Suprapubic skin (tissue), 4 donors: ENCODE measurements around the gene USO1. TPM values are rescaled to one million over a fixed set of nuclear protein-coding genes. Genes with fewer than 3 reads are reported as not detected.

ENCODE experiments used
- DNase-seq, 2 donors: peaks; one replicate each; pipeline ENCODE4 v3.0.0-alpha.2; 2019; ENCODE audit warnings: low spot score in 2 of 2
- H3K27ac ChIP-seq: fragments of 200-600 bp; sonication (generic); one replicate; pipeline ENCODE4 v1.5.1; 2019
- H3K27me3 ChIP-seq: fragments of 200-600 bp; sonication (generic); one replicate; pipeline ENCODE4 v1.5.1; 2019
- H3K36me3 ChIP-seq: fragments of 200-600 bp; sonication (generic); one replicate; pipeline ENCODE4 v1.5.1; 2019
- H3K4me1 ChIP-seq: fragments of 200-600 bp; sonication (generic); one replicate; pipeline ENCODE4 v1.5.1; 2019
- H3K4me3 ChIP-seq: fragments of 200-600 bp; sonication (generic); one replicate; pipeline ENCODE4 v1.5.1; 2019; ENCODE audit warnings: mild to moderate bottlenecking
- H3K9me3 ChIP-seq: fragments of 200-600 bp; sonication (generic); one replicate; pipeline ENCODE4 v1.5.1; 2019
- EP300 ChIP-seq: sonication (generic); formaldehyde crosslinking; IDR thresholded peaks from one replicate; pipeline ENCODE4 v1.6.1; 2017; ENCODE audit warnings: antibody characterized with exemption
- POLR2A ChIP-seq, 2 donors: fragments of 450-650 bp; IDR thresholded peaks; one replicate each; pipeline ENCODE4 v1.6.1; 2017; ENCODE audit warnings: antibody characterized with exemption in 2 of 2, mild to moderate bottlenecking in 2 of 2, moderate library complexity in 2 of 2
- POLR2AphosphoS5 ChIP-seq, 3 donors: sonication (generic); formaldehyde crosslinking; IDR thresholded peaks; one replicate each; pipeline ENCODE4 v1.6.1; 2017; ENCODE audit warnings: antibody characterized with exemption in 3 of 3
- WGBS: methylation state at CpG from one replicate; pipeline ENCODE4 v1.1.5; 2018; 5-methylcytosine and 5-hydroxymethylcytosine counted together
- total RNA-seq, 4 donors: library from RNA; depleted of rRNA; stranded (reverse); fragments of >200 nt; gene quantifications; one replicate each; pipeline ENCODE4 v1.1.0, GENCODE V29; 2016
- TF ChIP-seq, protein P1 (sequence below), 2 donors: fragments of 200-600 bp in 1 of 2; fragments of 450-650 bp in 1 of 2; sonication (generic) in 1 of 2; IDR thresholded peaks; one replicate each; pipeline ENCODE4 v1.5.1; 2016 to 2019; ENCODE audit warnings: antibody characterized with exemption in 2 of 2, mild to moderate bottlenecking in 1 of 2, moderate library complexity in 1 of 2

USO1 gene
- total RNA-seq, 4 donors from 2014 or later: 46.8 to 61.1 (median 55.2) TPM

DNA sequence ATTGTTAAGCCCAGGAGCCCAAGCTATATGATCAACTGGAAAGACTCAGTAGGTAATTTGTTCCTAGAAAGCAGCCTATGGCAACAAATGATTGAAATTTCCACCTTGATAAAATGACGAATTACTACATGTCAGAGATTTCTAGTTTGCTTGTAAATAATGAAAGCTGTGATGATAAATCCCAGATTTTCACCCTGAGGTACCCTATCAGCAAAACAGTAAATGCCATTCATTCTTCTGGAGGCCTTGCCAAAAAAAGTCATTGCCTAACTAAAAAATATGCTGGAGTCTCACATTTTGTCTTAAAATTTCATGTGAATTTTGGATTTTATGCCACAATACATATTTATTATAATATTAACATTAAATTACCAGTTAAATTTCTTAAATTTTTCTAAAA is 106.5 kb downstream of the USO1 start:
- 59% methylated on average over 1 of the region's 1 CpG for WGBS
- TF ChIP-seq, protein P1, sequence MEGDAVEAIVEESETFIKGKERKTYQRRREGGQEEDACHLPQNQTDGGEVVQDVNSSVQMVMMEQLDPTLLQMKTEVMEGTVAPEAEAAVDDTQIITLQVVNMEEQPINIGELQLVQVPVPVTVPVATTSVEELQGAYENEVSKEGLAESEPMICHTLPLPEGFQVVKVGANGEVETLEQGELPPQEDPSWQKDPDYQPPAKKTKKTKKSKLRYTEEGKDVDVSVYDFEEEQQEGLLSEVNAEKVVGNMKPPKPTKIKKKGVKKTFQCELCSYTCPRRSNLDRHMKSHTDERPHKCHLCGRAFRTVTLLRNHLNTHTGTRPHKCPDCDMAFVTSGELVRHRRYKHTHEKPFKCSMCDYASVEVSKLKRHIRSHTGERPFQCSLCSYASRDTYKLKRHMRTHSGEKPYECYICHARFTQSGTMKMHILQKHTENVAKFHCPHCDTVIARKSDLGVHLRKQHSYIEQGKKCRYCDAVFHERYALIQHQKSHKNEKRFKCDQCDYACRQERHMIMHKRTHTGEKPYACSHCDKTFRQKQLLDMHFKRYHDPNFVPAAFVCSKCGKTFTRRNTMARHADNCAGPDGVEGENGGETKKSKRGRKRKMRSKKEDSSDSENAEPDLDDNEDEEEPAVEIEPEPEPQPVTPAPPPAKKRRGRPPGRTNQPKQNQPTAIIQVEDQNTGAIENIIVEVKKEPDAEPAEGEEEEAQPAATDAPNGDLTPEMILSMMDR (IDR thresholded peaks at IDR 0.05): no peak
- no peak for TF ChIP-seq EP300
- no peak for TF ChIP-seq POLR2A (IDR thresholded peaks at IDR 0.05)
- TF ChIP-seq POLR2AphosphoS5 (IDR thresholded peaks at IDR 0.05): no peak
- no peak for DNase-seq

DNA sequence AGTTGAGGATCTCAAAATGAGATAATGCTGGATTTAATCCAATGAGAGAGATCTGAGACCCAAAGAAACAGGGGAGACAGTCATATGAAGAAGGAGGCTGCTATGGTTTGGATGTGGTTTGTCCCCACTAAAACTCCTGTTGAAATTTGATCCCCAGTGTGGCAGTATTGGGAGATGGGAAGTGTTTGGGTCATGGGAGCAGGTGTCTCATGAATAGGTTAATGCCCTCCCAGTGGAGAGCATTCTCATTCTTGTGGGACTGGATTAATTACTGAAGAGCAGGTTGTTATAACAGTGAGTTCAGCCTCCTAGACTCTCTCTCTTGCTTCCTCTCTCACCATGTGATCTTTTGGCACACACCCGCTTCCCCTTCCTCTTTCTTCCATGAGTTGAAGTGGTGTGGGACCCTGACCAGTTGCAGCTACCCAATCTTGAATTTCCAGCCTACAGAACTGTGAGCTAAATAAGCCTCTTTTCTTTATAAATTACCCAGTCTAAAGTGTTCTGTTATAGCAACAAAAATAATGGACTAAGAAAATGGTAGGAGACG is 107.6 kb downstream of the USO1 start:
- H3K4me3 ChIP-seq: no peak overlapping the region
- no peaks in the 10 kb centered on the region for H3K4me1 ChIP-seq
- no peak for DNase-seq
- no peak for TF ChIP-seq EP300
- TF ChIP-seq POLR2AphosphoS5 (IDR thresholded peaks at IDR 0.05): no peak
- TF ChIP-seq POLR2A (IDR thresholded peaks at IDR 0.05): no peak
- TF ChIP-seq, protein P1 (IDR thresholded peaks at IDR 0.05): no peak
- WGBS: 95% methylated on average over 2 of the region's 2 CpGs
- H3K27me3 ChIP-seq: no peaks in the 10 kb centered on the region
- H3K27ac ChIP-seq: no peak overlapping the region
- no peaks in the 10 kb centered on the region for H3K36me3 ChIP-seq
- H3K9me3 ChIP-seq: no peaks in the 10 kb centered on the region

More for the DNA sequence above, 106.5 kb downstream of the USO1 start:
- Histone ChIP-seq H3K4me1 (no peaks in the 10 kb centered on the region), H3K4me3 (no peak overlapping the region), H3K36me3 (no peaks in the 10 kb centered on the region), H3K9me3 (no peaks in the 10 kb centered on the region), H3K27ac (no peak overlapping the region), H3K27me3 (no peaks in the 10 kb centered on the region)

DNA sequence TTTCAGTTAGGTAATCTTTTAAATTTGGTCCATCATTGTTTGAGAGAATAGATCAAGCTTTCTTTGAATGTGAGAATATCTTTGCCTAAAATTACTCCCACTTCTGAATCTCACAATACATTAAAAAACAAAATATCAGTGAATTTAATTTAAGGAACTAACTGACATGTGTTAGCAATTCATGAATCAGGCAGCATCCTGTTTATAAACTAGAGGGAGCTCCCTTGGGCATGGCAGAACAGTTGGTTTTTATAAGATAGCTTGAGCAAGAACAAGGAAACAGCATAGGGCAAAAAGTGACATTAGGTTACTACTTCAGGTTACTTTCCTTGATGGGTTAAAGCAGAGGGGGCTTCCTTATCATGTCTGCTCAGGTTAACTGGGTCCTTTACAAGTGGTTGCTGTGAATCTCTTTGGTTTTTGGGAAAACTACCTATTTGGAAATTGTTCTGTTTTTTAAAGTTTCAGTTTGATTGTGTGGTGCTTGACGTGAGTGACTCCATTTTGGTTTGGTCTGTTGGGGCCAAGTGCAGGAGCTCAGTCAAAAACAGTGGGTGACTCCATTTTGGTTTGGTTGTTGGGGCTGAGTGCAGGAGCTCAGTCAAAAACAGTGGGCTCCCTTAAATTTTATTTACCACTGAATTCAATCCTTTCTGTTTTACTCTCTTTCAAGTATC is 109.9 kb downstream of the USO1 start:
- H3K9me3 ChIP-seq: no peaks in the 10 kb centered on the region
- TF ChIP-seq, protein P1 (IDR thresholded peaks at IDR 0.05): no peak
- no peak for TF ChIP-seq POLR2AphosphoS5 (IDR thresholded peaks at IDR 0.05)
- no peak for TF ChIP-seq POLR2A (IDR thresholded peaks at IDR 0.05)
- TF ChIP-seq EP300: no peak
- no peak overlapping the region for H3K27ac ChIP-seq
- DNase-seq: no peak
- H3K36me3 ChIP-seq: no peaks in the 10 kb centered on the region
- no peaks in the 10 kb centered on the region for H3K27me3 ChIP-seq
- H3K4me1 ChIP-seq: no peaks in the 10 kb centered on the region
- no peak overlapping the region for H3K4me3 ChIP-seq
- 90% methylated on average over 1 of the region's 1 CpG for WGBS

DNA sequence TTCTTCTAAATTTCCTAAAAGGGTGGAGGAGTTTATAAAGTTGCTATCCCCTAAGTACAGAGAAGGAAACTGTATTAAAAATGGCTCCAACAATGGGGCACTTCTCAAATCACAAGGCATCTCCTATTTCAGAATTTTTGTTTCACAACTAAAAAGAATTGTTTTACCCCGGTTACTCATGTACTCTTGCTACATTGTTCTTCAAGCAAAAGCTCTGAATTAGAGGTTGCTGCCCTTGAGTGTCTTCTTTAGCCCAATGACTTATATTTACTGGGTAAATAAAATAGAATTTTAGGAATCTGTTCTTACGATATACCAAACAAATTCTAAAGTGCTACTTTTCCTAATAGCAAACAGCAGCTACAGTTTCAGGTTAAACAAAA is 110.4 kb downstream of the USO1 start:
- no peaks in the 10 kb centered on the region for H3K36me3 ChIP-seq
- no peaks in the 10 kb centered on the region for H3K27me3 ChIP-seq
- DNase-seq: no peak
- TF ChIP-seq, protein P1 (IDR thresholded peaks at IDR 0.05): no peak
- H3K9me3 ChIP-seq: no peaks in the 10 kb centered on the region
- no peaks in the 10 kb centered on the region for H3K4me1 ChIP-seq
- WGBS: 86% methylated on average over 2 of the region's 2 CpGs
- no peak overlapping the region for H3K4me3 ChIP-seq
- H3K27ac ChIP-seq: no peak overlapping the region

DNA sequence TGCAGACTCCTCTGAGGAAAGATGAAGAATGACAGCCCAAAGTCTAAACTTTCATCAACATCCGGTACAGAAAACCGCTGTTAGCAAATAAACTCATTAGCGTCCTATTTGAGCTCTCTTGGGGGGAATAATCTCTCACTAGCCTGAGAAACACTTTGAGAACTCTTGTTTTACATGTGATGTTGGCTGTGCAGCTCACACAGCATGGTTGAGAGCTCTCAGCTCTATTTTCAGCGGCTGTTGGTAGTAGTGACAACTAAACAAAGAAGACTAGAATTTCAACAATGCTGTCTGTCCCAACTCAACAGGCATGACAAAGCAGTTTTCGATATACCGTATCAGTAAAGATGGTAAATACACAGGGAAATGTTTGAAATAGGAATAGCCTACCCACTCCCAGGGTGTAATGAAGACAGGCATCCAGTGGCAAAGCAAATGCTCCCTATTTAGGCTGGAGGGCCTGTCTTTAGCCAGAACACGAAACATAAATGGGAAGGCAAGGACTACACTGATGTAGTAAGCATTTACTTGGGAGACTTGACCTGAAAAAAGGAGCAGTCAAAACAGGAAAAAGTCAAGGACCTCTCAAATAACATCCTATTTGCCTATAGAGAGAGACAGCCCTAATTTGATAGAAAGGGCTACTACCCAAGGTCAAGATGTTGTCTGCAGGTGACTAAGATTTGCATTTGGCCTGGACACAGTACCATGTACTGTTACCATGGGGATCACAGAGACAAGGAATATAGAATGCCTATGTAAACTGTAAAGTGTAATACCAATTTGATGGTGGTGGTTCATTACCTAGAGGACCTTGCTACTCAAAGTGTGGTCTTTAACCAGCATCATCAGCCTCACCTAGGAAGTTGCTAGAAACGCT is 117.5 kb downstream of the USO1 start:
- Histone ChIP-seq H3K27me3 (no peaks in the 10 kb centered on the region), H3K27ac (no peak overlapping the region), H3K4me1 (no peaks in the 10 kb centered on the region), H3K9me3 (no peaks in the 10 kb centered on the region), H3K36me3 (no peaks in the 10 kb centered on the region), H3K4me3 (no peak overlapping the region)
- TF ChIP-seq EP300: no peak
- no peak for TF ChIP-seq POLR2A (IDR thresholded peaks at IDR 0.05)
- TF ChIP-seq, protein P1 (IDR thresholded peaks at IDR 0.05): no peak
- TF ChIP-seq POLR2AphosphoS5 (IDR thresholded peaks at IDR 0.05): no peak
- 85% methylated on average over 8 of the region's 8 CpGs for WGBS
- DNase-seq: no peak
